C4-2B (cell line): ENCODE data around the gene ATP1A1.

ENCODE experiments used
- H3K27ac ChIP-seq: fragments of 450-650 bp; 2 replicates; pipeline ENCODE4 v1.5.1; 2017
- CTCF ChIP-seq: fragments of 450-650 bp; conservative IDR thresholded peaks from 2 replicates; pipeline ENCODE4 v1.5.1; 2017; ENCODE audit warnings: mild to moderate bottlenecking
- ZFX ChIP-seq: fragments of 450-650 bp; IDR thresholded peaks from 2 replicates; pipeline ENCODE4 v1.6.1; 2017

Gene ATP1A1

GRCh38 chr1:116375887-116376728, 3.1 kb downstream of the ATP1A1 start:
- peak overlapping the region; percentile 52 for H3K27ac ChIP-seq
- TF ChIP-seq CTCF = no peak
- TF ChIP-seq ZFX = no peak; the same call in 1 of the 2 replicates

- peak overlapping the region; percentile 52 for H3K27ac ChIP-seq
- no peak for TF ChIP-seq CTCF
- TF ChIP-seq ZFX = no peak
These were observed 3.7 kb downstream of the ATP1A1 start for GRCh38 chr1:116376729-116377086.

- TF ChIP-seq ZFX (no peak), CTCF (no peak)
- peak overlapping the region; percentile 39 for H3K27ac ChIP-seq
These were observed 4.8 kb downstream of the ATP1A1 start for GRCh38 chr1:116377541-116378529.

GRCh38 chr1:116379057-116379630, 6.1 kb downstream of the ATP1A1 start:
- TF ChIP-seq CTCF (no peak), ZFX (no peak)

DNA sequence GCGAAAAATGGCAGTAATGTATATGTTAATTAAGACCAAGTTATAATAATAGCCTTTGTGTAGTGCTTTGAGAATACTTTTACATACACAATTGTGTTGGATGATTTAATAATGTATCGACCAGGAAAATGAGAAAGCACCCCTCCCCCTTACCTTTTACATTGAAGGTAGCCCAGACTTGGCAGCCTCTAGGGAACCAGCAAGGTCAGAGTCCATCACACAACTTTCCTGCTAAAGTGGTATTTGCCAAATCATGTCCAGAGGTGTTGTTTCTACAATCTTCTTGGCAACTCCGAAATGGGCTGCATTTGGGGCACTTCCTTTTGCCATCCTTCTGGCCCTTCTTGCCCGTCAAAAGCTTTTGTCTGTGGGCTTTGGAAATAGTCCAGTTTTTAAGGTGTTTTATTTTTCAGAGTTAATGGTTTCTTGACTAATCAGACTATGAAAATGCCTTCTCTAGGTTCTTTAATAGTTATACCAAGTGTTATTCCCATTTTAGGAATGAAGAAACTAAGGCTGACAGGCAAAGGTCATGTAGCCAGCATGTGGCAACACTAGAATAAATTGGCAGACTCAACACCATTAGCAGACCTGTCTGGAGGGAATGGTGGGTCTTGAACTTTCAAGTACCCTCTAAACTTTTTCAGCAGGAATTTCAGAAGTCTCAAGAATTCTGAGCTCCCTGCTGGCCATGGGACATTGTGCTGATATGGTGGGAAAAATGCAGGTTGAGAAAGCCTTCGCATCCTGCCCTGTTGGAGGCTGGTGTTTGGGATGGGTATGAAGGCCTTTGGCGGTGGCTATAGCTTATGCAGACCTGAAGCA, 6.8 kb downstream of the ATP1A1 start:
- no peak overlapping the region for H3K27ac ChIP-seq
- TF ChIP-seq ZFX = no peak
- TF ChIP-seq CTCF = no peak

More at GRCh38 chr1:116379057-116379630, 6.1 kb downstream of the ATP1A1 start:
- no peak overlapping the region for H3K27ac ChIP-seq

GRCh38 chr1:116380499-116381242, 7.6 kb downstream of the ATP1A1 start:
- H3K27ac ChIP-seq = no peak overlapping the region
- TF ChIP-seq CTCF = no peak
- TF ChIP-seq ZFX = no peak
